ENCODE data around the gene ARHGAP42.

Gene ARHGAP42

DNA sequence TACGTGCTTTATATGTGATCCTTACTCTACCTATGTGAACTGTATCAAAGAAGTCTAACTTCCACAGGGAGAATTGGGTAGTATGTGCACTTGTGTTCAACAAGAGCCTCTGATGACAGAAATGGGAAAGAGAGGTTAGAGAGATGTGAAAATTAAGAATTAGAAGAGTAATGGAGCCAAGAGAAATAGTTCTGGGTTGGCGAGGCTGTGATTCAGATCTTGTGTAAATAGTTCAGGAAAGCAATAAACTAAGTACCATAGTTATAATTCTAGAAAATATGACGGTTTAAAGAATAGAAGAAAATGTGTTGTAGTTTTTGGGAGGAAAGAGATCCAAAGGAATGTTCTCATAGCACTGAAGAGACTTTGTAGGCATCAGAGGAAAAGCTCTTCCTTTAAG lies 112.4 kb downstream of the ARHGAP42 start:
- DNase-seq (ENCODE audit: low read depth in 2 of 2, low spot score in 1 of 2) = no peak

DNA sequence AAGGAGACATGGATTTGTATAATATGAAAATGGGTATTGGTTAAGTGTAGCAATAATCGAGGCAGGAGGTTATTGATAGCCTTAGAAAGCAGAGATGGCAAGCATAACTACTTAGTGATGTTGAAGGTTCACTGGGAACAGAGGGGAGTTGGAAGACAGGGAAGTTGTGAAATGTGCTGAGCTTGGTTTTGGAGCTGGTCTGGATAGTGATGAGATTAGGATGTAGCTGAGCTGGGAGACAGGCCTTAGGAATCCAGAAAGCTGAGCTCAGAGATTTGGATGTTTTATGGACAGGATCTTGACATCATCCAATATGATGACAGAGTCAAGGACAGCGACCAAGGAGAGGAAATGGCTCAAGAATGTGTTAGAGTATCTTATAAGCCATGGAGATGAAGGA lies 113.1 kb downstream of the ARHGAP42 start:
- DNase-seq (ENCODE audit: low read depth in 2 of 2, low spot score in 1 of 2) = no peak

DNA sequence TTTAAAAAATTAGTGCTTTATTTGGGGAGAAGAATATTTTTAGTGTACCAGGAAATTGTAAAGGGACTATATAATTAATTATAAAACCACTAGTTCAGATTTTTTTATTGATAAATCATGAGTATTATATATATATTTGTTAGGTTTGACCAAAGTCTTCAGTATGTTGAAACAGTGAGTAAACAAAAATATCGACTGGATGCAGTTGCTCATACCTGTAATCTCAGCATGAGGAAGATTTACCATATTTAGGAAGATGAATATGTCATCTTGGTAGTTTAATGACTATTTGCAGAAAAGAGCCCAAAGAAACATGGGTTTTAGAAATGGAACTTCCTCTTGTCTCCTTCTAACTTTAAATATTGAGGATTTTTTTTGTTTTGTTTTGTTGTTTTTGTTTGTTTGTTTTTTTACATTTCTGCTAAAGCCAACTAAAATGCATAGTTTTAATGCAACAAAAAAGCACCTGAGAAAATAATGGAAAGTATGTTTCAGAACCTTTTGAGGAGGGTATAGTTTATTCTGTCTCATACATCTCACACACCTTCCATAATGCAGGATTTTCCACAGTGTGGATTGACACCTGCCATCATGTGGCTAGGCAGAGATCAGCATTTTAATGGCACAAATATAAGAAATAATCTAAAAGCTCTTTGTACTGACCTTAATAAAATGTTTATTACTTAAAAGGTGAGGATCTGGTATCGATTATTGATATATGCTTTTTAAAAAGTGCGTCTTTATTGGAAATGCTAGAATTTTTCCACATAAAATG lies 114.3 kb downstream of the ARHGAP42 start:
- DNase-seq (ENCODE audit: low read depth in 2 of 2, low spot score in 1 of 2) = no peak

DNA sequence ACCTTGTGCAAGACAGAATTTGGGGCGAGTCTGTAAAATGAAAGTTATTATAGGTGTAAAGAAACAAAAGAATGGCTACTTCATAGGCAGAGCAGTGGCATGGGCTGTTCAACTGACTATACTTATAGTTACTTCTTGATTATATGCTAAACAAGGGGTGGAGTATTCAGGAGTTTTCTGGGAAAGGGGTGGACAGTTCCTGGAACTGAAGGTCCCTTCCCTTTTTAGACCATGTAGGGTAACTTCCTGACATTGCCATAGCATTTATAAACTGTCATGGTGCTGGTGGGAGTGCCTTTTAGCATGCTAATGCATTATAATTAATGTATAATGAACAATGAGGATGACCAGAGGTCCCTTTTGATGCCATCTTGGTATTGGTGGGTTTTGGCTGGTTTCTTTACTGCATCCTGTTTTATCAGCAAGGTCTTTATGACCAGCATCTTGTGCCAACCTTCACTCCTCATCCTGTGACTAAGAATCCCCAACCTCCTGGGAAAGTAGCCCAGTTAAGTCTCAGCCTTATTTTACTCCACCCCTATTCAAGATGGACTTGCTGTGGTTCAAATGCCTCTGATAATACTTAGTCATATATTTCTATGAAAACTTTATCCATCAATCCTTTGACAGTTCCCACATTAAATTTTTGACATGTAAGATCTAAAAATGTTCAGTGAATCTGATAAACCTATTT lies 118.6 kb downstream of the ARHGAP42 start:
- no peak for DNase-seq (ENCODE audit: low read depth in 2 of 2, low spot score in 1 of 2)

DNA sequence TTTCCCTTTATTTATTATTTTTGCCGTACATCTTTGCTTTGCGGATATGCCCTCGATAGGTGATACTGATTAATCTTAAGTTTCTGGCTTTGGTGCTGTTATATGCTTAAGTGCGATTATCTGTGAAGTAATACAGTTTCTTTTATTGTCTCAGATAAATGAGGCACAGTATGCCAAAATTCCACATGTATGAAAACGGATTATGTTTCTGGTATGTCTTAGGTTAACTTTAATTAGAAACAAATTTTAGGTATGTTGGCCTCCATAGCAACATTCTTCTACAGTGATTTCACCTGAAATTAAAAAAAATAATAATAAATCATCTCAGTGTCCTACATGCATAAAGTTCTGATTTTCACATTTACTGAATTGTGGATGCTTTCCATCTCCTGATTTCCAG lies 119.2 kb downstream of the ARHGAP42 start:
- DNase-seq (ENCODE audit: low read depth in 2 of 2, low spot score in 1 of 2) = no peak

DNA sequence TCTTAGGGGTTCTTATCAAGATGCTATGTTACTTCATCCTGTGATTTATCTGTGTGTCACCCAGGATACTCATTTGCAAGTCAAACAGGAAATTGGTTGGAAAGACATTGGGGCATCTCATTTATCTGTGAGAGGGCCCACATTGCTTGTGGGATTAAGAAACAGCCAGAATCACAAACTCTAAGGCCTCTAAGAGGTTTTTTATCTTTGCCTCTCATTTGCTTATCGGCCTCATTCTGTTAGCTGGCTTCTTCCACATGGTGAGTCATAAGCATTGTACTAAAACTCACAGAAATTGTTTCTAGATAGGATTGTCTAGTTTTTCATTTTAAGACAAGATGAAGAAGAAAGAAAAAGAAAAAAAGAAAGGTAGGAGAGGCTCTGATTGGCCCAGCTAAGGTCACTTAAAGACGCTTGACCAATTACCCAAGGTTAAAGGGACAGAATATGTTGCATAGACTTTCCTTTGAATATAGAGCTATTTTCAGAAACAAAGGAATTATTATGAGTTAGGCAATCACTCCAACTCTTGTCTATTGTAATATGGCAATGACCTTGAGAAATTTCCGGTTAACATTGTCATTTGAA lies 121.9 kb downstream of the ARHGAP42 start:
- no peak for DNase-seq (ENCODE audit: low read depth in 2 of 2, low spot score in 1 of 2)

DNA sequence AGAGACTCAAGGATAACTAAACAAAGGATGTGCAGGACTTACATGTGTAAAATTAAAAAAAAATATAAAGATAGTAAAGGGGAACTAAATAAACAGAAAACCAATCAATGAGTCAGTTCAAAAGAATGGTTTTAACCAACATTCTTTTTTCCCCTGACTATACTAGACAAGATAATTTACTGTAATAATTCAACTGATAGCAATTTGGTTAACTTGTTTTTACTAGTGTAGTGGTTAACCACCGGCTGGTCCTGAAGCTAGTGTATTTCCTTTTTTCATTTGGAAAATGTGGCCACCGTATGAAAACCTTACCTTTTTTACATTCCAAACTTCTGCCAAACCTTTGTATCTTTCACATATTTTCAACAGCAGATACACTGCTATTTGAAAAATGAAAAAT lies 123.1 kb downstream of the ARHGAP42 start:
- DNase-seq (ENCODE audit: low read depth in 2 of 2, low spot score in 1 of 2) = no peak

DNA sequence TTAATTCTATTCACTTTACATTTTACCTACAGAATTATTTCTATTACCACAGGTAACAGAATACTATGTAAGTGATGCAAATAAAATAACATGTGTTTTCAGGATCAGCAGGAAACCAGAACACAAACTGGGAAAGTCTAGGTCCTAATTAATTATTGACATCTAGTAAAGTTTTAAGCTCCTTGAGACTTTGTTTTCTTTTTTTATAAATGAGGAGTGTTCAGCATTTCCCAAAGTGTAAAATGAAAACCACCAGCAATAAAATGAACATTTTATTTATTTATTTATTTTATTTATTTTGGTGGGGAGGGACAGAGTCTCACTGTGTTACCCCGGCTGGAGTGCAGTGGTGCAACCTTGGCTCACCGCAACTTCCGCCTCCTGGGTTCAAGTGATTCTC lies 123.6 kb downstream of the ARHGAP42 start:
- DNase-seq (ENCODE audit: low read depth in 2 of 2, low spot score in 1 of 2) = no peak

DNA sequence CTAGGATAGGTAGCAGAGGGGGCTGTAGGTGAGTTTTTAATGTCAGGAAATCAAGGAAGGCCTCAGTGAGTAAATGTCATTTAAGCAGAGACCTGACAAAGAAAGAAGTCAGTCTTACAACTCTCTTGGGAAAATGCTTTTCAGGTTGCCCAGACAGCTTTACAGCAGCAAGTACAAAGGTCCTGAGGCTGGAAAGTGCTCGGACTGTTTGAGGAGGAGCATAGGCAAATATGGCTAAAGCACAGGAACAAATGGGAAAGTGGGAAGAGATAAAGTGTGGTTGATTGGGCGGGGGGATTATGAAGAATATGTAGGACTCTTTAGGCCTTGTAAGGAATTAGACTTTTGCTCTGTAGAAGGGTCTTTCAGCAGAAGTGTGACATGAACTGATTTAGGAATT lies 125.4 kb downstream of the ARHGAP42 start:
- no peak for DNase-seq (ENCODE audit: low read depth in 2 of 2, low spot score in 1 of 2)

DNA sequence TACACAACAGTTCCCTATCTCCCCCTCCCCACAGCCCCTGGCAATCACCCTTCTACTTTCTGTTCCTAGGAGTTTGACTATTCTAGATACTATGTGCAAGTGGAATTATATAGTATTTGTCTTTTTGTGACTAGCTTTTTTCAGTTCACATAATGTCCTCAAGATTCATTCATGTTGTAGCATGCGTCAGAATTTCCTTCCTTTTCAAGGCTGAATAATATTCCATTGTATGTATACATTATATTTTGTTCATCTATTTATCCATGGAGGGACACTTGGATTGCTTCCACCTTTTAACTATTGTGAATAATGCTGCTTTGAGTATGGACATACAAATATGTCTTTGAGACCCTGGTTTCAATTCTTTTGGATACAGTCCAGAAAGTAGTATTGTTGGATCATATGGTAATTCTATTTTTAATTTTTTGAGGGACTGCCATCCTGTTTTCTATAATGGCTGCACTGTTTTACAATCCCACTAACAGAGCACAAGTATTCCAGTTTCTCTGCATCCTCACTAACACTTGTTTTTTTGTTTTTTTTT lies 128.8 kb downstream of the ARHGAP42 start:
- DNase-seq (ENCODE audit: low read depth in 2 of 2, low spot score in 1 of 2) = no peak

DNA sequence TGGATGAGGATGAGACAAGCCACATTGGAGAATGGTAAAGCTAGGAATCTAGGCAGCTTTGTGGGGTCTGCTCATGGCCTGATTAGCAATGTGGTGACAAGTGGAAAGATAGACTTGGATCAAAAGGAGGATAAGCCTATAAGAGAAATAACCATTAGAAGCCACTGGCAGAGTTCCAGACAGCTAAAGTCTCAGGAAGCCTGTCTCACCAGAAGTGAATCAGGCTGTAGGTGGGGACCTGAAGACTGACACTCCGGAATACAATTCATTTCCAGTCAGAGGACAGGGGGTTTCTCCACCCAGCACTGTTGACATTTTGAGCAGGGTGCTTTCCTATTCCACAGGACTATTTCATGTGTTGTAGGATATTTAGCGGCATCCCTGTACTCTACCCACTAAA lies 129.7 kb downstream of the ARHGAP42 start:
- DNase-seq (ENCODE audit: low read depth in 2 of 2, low spot score in 1 of 2) = no peak

DNA sequence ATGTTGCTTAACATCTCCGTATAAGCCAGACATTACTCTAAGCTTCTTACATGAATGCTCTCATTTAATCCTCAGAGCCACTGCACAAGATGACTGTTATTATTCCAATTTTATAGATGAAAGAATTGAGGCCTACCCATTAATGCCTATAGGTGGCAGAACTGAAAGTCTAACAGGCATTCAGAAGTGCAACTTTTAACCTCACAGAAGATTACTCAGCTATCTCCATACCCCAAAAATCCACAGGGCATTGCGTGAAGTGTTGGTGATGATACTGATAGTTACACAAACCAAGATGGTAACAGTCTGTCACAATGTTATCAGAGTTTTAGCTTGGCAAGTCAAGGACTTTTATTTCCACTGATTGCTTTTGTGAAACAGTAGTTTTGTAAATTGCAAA lies 130.5 kb downstream of the ARHGAP42 start:
- no peak for DNase-seq (ENCODE audit: low read depth in 2 of 2, low spot score in 1 of 2)

DNA sequence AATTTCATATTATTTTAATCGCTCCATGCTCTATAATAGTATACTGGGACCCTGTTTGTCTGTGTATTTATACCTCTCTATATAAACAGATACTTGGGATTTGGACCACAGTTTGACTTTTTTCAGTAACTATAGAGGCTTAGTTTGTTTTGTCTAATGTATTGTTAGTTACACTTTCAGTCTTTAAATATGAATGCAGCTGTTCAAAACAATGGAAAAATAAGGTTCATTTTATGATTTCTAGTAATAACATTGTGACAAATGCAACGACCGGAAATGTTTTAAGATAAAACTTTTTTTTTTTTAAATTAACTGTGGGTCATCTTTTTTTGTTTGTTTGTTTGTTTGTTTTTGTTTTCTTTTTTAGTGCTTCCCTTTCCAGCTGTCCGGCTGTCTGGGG lies 133.5 kb downstream of the ARHGAP42 start:
- DNase-seq (ENCODE audit: low read depth in 2 of 2, low spot score in 1 of 2) = no peak

DNA sequence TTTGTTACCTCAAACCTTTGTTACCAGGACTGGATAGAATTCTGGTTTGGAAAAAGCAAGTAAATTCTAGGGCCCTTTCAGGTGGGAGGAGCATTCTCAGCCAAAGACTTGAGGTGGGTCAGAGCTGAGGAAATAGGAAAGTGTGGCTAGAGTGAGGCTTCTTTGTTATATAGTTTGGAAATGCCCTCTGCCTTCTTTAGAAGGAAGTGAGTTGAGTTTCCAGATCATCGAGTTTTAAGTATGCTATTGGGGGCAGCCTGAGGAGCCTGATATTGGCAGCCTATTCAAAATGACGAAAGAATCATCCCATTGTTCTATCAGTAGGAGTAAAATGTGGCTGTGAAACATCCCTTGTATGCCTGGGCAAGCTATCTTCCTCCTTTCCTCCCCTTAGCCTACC lies 134.1 kb downstream of the ARHGAP42 start:
- no peak for DNase-seq (ENCODE audit: low read depth in 2 of 2, low spot score in 1 of 2)

DNA sequence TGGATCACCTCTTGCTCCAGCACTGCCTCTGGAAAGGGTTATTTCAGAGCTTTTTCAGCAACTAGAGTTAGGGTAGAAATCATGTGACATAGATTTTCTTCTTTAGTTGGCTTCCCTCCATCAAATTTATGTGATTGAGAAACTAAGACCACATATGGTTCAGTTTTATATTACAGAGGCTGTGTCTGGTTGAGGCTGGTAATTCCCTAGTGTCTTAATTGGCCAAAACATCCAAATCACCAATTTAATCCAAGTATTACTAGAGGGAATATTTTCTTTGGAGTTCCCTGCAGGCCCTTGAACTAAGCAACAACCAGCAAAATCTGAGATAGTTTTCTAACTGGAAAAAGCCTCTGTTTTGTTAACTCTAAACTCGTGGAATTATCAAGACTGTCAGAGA lies 136.3 kb downstream of the ARHGAP42 start:
- no peak for DNase-seq (ENCODE audit: low read depth in 2 of 2, low spot score in 1 of 2)

DNA sequence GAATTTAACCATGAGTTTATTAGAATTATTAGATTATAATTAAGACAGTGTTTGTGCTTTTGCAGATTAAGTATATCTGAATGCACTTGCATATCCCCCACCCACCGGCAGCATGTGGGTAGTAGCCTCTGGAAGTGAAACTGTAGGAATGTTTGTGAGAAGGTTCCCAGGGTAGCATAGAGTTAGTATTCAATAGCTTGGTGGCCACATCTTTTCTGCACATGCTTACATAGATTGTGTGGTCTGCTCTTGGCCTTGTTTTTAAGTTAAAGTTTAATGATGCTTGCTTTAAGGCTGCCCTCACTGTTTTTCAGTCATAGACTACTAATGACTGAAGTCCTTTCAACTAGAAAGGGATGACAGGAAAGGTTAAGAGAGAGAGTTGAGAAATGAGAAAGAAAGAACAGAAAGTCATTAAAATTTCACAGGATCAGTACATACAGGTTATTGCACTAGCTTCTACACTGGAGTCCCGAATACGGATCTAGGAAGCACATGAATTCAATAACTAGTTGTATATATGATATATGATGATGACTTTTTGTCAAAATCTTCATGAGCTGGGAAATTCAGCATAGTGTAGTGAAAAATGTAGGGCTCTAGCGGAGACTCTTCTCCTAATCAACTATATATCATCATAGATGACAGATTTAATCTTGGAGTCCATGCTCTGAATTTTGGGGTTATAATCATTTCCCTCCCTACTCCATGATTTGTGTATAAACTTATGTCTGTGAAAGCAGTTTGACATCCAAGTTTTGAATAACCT lies 137.1 kb downstream of the ARHGAP42 start:
- no peak for DNase-seq (ENCODE audit: low read depth in 2 of 2, low spot score in 1 of 2)

DNA sequence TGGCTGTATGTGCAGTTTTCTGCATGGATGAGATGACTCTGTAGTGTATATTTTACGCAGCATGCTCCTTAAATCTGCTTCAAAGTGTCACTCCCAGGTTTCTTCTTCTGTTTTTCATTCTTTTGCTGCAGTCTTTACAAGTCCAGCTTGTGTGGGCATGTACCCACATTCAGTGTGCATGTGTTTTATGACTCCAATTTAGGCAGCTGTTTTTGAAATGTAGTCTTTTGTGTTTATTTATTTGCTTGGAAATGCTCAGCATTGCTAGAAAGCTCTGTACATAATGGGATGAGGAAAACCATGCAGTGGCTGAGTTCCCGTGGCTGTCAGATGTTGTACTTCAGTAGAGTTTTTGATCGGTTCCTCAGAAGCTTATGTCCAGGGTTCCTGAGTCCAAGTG lies 138.5 kb downstream of the ARHGAP42 start:
- no peak for DNase-seq (ENCODE audit: low read depth in 2 of 2, low spot score in 1 of 2)

DNA sequence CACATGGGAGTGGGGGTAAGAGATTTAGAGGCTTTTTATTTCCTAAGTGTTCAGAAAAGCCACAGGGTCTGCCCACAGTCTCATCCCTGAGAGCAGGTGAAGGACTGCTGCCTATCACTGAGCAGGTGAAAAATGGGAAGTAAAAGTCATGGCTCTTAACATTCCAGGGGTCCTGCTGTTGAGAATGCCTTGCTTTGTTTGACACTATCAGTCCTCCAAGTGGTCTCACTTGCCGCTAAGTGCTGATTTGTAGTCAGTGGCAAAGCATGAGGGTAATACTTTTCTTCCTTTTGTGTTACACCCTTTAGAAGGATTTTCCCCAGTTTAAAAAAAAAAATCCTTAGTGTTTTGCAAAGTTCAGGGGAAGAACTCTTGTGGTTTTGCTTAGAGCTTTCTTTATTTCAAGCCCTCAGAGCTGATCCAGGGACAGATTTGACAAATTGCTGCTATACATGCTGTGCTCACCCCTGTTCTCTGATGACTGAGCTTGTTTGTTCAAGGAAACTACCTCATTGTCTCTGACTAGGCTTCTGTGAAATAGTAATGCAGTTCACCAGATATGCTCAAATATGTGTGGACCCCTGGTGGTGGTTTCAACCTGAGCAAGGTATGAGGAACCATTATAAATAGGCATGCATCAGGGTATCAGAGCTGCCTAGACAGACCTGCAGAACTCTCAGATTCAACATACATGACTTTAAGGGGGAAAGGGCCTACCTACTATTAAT lies 141.0 kb downstream of the ARHGAP42 start:
- DNase-seq (ENCODE audit: low read depth in 2 of 2, low spot score in 1 of 2) = no peak

DNA sequence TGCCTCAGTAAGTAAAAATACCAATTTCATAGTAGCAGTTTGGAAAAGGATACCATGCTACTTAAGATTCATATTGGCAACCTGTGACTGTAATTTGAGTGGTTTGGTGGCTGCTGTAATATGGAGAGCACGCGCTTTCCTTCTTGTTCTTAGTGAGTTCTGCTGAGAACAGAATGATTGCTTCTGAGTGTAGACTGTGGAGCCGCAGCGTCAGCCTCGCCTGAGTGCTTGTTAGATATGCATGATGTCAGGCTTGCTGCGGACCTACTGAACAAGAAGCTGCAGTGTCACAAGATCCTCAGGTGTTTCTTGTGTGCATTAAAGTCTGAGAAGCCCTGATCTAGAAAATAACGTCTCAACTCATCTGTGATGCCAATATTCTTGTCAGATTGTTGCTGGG lies 143.2 kb downstream of the ARHGAP42 start:
- no peak for DNase-seq (ENCODE audit: low read depth in 2 of 2, low spot score in 1 of 2)

DNA sequence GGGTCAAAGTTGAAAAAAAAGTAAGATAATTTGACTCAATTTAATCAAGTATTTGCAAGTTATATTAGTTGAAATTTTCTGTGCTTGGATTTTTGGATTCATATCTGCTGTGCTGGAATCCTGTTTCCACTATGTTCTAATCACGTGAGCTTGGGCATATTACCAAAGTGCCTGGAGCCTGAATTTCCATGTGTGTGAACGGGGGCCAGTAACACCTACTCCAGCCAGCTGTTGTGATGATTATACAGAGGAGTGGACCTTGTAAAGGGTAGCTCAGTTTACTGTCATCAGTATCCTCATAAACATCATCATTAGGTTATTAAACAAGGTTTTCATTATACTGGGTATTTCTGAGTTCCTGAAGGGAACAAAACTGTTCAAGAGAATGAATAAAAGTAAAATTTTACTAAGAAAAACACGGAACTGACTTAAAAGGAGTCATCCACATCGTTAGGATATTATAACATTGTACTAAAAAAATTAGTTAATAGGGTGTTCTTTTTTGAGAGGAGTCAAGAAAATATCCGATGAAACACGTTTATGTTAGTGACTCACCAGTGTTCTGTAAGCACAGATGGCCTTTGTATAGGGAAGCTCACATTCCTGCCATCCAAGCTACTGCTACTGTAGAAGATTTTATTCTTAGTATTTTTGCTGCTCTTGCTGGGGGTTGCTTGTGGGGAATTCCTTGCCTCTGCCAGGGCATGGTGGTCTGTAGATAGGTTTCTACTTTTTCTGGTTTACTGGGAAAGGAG lies 144.1 kb downstream of the ARHGAP42 start:
- no peak for DNase-seq (ENCODE audit: low read depth in 2 of 2, low spot score in 1 of 2)

All from stimulated activated CD8-positive, alpha-beta memory T cell treated with anti-CD3 and anti-CD28 coated beads, Interleukin-4, amount 100 ng/mL, for 1 hour (primary cell).